Measurements from ENCODE around the gene MORN2. TPM values are rescaled to one million over a fixed set of nuclear protein-coding genes. Genes with fewer than 3 reads are reported as not detected.

The MORN2 gene
- total and polyA plus RNA-seq, 2 of the 13 experiments (the other 11 are each of a cell fraction or from before 2014, with no cell fraction given), result 7.0 to 28.0 TPM

DNA sequence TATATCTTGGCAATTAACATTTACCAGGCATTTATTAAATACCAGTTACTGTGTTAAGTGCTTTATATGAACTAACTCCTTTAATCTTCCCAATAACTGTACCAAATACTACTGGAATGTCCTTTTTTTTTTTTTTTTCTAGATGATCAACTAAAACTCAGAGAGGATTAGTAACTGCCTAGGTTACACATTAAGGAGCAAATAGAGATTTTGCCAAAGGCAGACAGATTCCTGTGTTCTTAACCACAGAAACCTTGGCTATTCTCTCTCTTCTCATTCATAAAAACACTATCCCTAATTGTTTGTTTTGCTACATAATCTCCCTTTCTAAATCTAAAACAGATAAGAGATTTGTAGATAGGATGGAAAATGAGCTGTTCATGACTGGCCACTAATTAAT is 13.3 kb upstream of the MORN2 start:
- POLR2A ChIA-PET, result no interaction called here
- ATAC-seq, result no peak

DNA sequence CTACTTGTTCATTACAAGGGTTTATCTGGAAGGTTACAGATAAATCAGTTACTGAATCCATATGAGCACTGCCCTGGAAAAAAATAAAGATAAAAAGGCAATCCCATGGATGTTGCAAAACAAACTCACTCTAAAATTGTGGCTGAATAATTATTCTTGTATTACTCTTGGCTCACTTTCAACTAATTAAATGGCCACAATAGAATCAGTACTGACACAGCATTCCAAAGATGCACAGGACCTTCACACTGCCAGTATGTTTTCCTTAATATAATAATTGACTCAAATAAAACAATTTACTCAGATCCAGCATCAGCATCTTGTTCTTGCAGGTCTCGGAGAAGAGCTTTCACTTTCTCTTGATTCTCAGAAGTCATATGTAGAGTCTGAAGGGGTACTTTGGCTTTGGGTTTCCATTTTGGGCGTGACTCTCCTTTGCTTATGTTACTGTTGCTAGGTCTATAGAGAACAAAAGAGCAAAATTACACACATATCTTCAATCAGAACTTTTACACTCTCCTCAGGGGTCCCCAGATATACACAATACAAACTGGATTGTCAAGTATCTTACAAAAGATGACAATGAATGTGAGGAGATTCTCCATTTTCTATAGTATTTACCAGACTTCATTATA is 12.6 kb upstream of the MORN2 start:
- ChIA-PET CTCF (ENCODE audit: low intra/inter-chr PET ratio, low total read pairs) (no interaction called here), POLR2A (no interaction called here)
- Histone ChIP-seq H3K9me3 (ENCODE audit: low read length) (no peaks in the 10 kb centered on the region), H3K79me2 (ENCODE audit: insufficient read depth, low read length) (no peaks in the 10 kb centered on the region), H3K27me3 (ENCODE audit: control insufficient read depth in 1 of 2, insufficient read depth in 2 of 2, low read length in 2 of 2) (no peaks in the 10 kb centered on the region), H3K4me1 (ENCODE audit: insufficient read depth, low read length) (0 out of 2 replicates have a peak, but pooled peaks cover 4% of the 10 kb centered on the region), H4K20me1 (ENCODE audit: insufficient read depth, low read length) (no peaks in the 10 kb centered on the region), H3K4me3 (replicated peaks in 1 of 3; ENCODE audit: insufficient read depth in 1 of 3, low read depth in 2 of 3, low read length in 3 of 3) (no peak overlapping the region), H3K36me3 (replicated peaks in 1 of 2; ENCODE audit: control insufficient read depth in 1 of 2, insufficient read depth in 2 of 2, low read length in 2 of 2) (peaks cover 12 to 58% of the 10 kb centered on the region in 2 experiments), H3K27ac (ENCODE audit: extremely low read length, insufficient read depth, low read length) (no peak overlapping the region), H2AFZ (ENCODE audit: low read length) (no peak overlapping the region), H3K4me2 (ENCODE audit: low read depth, low read length) (no peak overlapping the region), H3K9ac (ENCODE audit: insufficient read depth, low read depth, low read length) (no peak overlapping the region)
- ATAC-seq (no peak), FAIRE-seq (no peak), DNase-seq (ENCODE audit: low spot score) (no peak)
- intact Hi-C loops (cut with micrococcal nuclease; ENCODE audit: unreplicated experiment) (no loop called here), in situ Hi-C loops (cut with HindIII; ENCODE audit: extremely low pct_ligation_motif_present, low pct_unique_long_range_greater_than_20kb) (no loop called here)
- 100% methylated on average over 2 of the region's 2 CpGs for WGBS (ENCODE audit: low lambda C conversion rate)
- TF ChIP-seq ZNF292 (CRISPR knock-in tag; IDR thresholded peaks at IDR 0.05; ENCODE audit: borderline replicate concordance, low read depth) (no peak), NKX3-1 (CRISPR knock-in tag; IDR thresholded peaks at IDR 0.05) (no peak), SNAPC2 (CRISPR knock-in tag; IDR thresholded peaks at IDR 0.05) (no peak), ZNF619 (CRISPR knock-in tag; IDR thresholded peaks at IDR 0.05) (no peak), ZNF616 (CRISPR knock-in tag; IDR thresholded peaks at IDR 0.05; ENCODE audit: low read depth) (no peak), ZNF772 (CRISPR knock-in tag; IDR thresholded peaks at IDR 0.05) (no peak), PCBP2 (optimal IDR thresholded peaks at IDR 0.05; ENCODE audit: low read depth, low read length, poor library complexity, severe bottlenecking) (no peak), PHF20 (CRISPR knock-in tag; IDR thresholded peaks at IDR 0.05) (no peak)
- BruUV-seq (replicated peaks), result no TSS peak

More for the DNA sequence above, 13.3 kb upstream of the MORN2 start:
- TF ChIP-seq HMG20A (CRISPR knock-in tag; IDR thresholded peaks at IDR 0.05; ENCODE audit: borderline replicate concordance), result no peak
- CTCF ChIA-PET (ENCODE audit: low intra/inter-chr PET ratio, low total read pairs), result no interaction called here
- in situ Hi-C loops (cut with HindIII; ENCODE audit: extremely low pct_ligation_motif_present, low pct_unique_long_range_greater_than_20kb), result no loop called here
- no peak overlapping the region for H3K9ac ChIP-seq (ENCODE audit: insufficient read depth, low read depth, low read length)
- no peaks in the 10 kb centered on the region for H3K27me3 ChIP-seq (ENCODE audit: control insufficient read depth in 1 of 2, insufficient read depth in 2 of 2, low read length in 2 of 2)
- intact Hi-C loops (cut with micrococcal nuclease; ENCODE audit: unreplicated experiment), result no loop called here
- no peak overlapping the region for H3K4me2 ChIP-seq (ENCODE audit: low read depth, low read length)
- H3K4me3 ChIP-seq (replicated peaks in 1 of 3; ENCODE audit: insufficient read depth in 1 of 3, low read depth in 2 of 3, low read length in 3 of 3), result no peak overlapping the region
- no peak for FAIRE-seq
- peaks cover 13 to 53% of the 10 kb centered on the region in 2 experiments for H3K36me3 ChIP-seq (replicated peaks in 1 of 2; ENCODE audit: control insufficient read depth in 1 of 2, insufficient read depth in 2 of 2, low read length in 2 of 2)
- H2AFZ ChIP-seq (ENCODE audit: low read length), result no peak overlapping the region
- no peaks in the 10 kb centered on the region for H4K20me1 ChIP-seq (ENCODE audit: insufficient read depth, low read length)
- DNase-seq (ENCODE audit: low spot score), result no peak
- H3K79me2 ChIP-seq (ENCODE audit: insufficient read depth, low read length), result no peaks in the 10 kb centered on the region
- H3K4me1 ChIP-seq (ENCODE audit: insufficient read depth, low read length), result 0 out of 2 replicates have a peak, but pooled peaks cover 1% of the 10 kb centered on the region
- H3K9me3 ChIP-seq (ENCODE audit: low read length), result no peaks in the 10 kb centered on the region
- no TSS peak for BruUV-seq (replicated peaks)
- H3K27ac ChIP-seq (ENCODE audit: extremely low read length, insufficient read depth, low read length), result no peak overlapping the region
